GM23248 (cell line): ENCODE results near the gene IQCM. TPM values are rescaled to one million over a fixed set of nuclear protein-coding genes. Genes with fewer than 3 reads are reported as not detected.

Experiments
- DNase-seq: peaks from one replicate; pipeline ENCODE4 v3.0.0-alpha.2; 2015
- H2AFZ ChIP-seq: fragments of 200-600 bp; sonication (generic); 2 replicates; pipeline ENCODE4 v1.6.1; 2016; ENCODE audit warnings: antibody characterized with exemption
- H3F3A ChIP-seq: fragments of 200-600 bp; sonication (generic); 2 replicates; pipeline ENCODE4 v1.6.1; 2016; ENCODE audit warnings: mild to moderate bottlenecking, antibody characterized with exemption, mixed run types; ENCODE audit not compliant: insufficient read depth
- H3K27ac ChIP-seq: fragments of 200-600 bp; sonication (generic); 2 replicates; pipeline ENCODE4 v1.5.1; 2016; ENCODE audit warnings: mild to moderate bottlenecking
- H3K27me3 ChIP-seq: fragments of 200-600 bp; sonication (generic); replicated peaks from 2 replicates; pipeline ENCODE4 v1.6.1; 2016; ENCODE audit warnings: mild to moderate bottlenecking; ENCODE audit not compliant: insufficient read depth
- H3K36me3 ChIP-seq: fragments of 200-600 bp; sonication (generic); 2 replicates; pipeline ENCODE4 v1.6.1; 2016; ENCODE audit warnings: low read depth, mild to moderate bottlenecking
- H3K4me1 ChIP-seq: fragments of 200-600 bp; sonication (generic); 2 replicates; pipeline ENCODE4 v1.6.1; 2016; ENCODE audit warnings: mild to moderate bottlenecking; ENCODE audit not compliant: insufficient read depth
- H3K4me2 ChIP-seq: fragments of 200-600 bp; sonication (generic); one replicate; pipeline ENCODE4 v1.6.1; 2016; ENCODE audit warnings: mild to moderate bottlenecking; ENCODE audit not compliant: unreplicated experiment
- H3K4me3 ChIP-seq: fragments of 200-600 bp; sonication (generic); 2 replicates; pipeline ENCODE4 v1.5.1; 2016; ENCODE audit warnings: mild to moderate bottlenecking
- H3K79me2 ChIP-seq: fragments of 200-600 bp; sonication (generic); 2 replicates; pipeline ENCODE4 v1.6.1; 2016; ENCODE audit warnings: mild to moderate bottlenecking; ENCODE audit not compliant: insufficient read depth
- H3K9ac ChIP-seq: fragments of 200-600 bp; sonication (generic); 2 replicates; pipeline ENCODE4 v1.6.1; 2016; ENCODE audit warnings: mild to moderate bottlenecking
- H3K9me2 ChIP-seq: fragments of 200-600 bp; sonication (generic); 2 replicates; pipeline ENCODE4 v1.6.1; 2016; ENCODE audit warnings: mixed run types, mild to moderate bottlenecking, moderate library complexity; ENCODE audit not compliant: insufficient read depth
- H3K9me3 ChIP-seq: fragments of 200-600 bp; sonication (generic); one replicate; pipeline ENCODE4 v1.6.1; 2017; ENCODE audit warnings: low read depth
- H4K20me1 ChIP-seq: fragments of 200-600 bp; sonication (generic); 2 replicates; pipeline ENCODE4 v1.6.0; 2016; ENCODE audit not compliant: insufficient read depth
- EZH2 ChIP-seq: fragments of 200-600 bp; sonication (generic); IDR thresholded peaks from 2 replicates; pipeline ENCODE4 v1.6.1; 2018; ENCODE audit warnings: antibody characterized with exemption, mild to moderate bottlenecking; ENCODE audit not compliant: insufficient read depth, poor library complexity, severe bottlenecking
- EZH2phosphoT487 ChIP-seq: fragments of 200-600 bp; sonication (generic); IDR thresholded peaks from 2 replicates; pipeline ENCODE4 v1.6.1; 2018; ENCODE audit warnings: antibody characterized with exemption, moderate library complexity, mild to moderate bottlenecking, low read depth; ENCODE audit not compliant: insufficient read depth
- WGBS, 2 experiments: methylation state at CpG; one replicate each; pipeline ENCODE4 v1.1.6; 2015 to 2017; ENCODE audit warnings: low lambda C conversion rate in 2 of 2, low coverage in 1 of 2; ENCODE audit errors: missing lambda C conversion rate in 2 of 2; 5-methylcytosine and 5-hydroxymethylcytosine counted together
- in situ Hi-C: fragments of 300-500 bp; cut with MboI; formaldehyde crosslinking; loops from 2 replicates; pipeline ENCODE4 v1.15.0; 2020
- polyA plus RNA-seq: library from polyadenylated mRNA; unstranded; fragments of >200 nt; fragmentation: Nextera tagmentation; extraction: Ambion mirVana; gene quantifications from 2 replicates; pipeline ENCODE4 v1.2.1, GENCODE V29; 2016
- total RNA-seq: library from RNA; depleted of rRNA; stranded (reverse); fragments of >200 nt; shearing (Covaris generic); gene quantifications from 2 replicates; pipeline ENCODE4 v1.2.3, GENCODE V29; 2014; rRNA removed

The IQCM gene, protein sequence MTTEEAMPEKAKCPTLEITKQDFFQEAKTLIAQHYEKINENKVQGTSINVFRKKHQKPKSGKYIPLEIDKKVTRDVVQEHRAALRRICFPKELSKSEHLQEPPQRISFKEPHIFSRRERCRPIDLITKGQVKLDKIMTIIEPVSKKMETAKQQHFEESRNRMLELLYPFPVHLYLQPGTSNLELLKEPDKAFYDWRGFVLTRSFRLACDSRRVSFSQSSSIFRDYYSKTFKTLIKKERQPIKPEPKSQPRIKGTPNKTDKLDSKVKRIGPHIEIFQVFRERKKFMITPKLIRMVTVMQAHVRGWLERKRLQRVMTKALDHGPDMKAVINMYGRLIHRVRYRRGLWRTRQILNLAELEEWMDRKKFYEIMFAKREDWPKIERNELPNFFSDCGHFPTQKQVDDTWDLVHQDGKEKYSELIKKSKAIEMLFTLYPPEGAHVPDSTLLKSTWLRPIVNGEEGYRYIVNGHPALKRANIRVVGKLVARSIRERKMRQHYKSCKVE
- 0.11 TPM in 1 of 2 replicates, not detected in the other for total RNA-seq
- not detected in 2 replicates for polyA plus RNA-seq

DNA sequence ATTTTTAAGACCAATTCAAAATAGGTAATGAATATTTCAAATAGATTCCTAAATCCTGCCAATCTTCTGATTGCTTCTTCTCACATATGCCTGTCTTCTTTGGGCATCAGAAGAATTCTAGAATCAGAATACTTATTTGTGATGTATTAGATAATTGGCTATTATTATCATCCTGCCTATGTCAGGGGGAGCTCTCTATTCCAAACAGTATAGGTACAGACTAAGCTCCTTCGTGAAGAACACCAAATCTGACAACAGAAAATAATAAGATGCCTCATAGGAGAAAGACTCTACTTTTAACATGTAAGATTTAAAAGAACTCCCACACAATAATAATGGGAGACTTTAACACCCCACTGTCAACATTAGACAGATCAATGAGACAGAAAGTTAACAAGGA, at the start of gene IQCM:
IQCM (minus strand) TSS at position 101 of the 400 bp plus-strand sequence. CDS start 73,152 bp downstream, outside the sequence.
- Histone ChIP-seq H3K27me3 (no peaks in the 10 kb centered on the region), H3K4me2 (no peak within 1 kb of the TSS), H4K20me1 (no peaks in the 10 kb centered on the region), H3K79me2 (no peaks in the 10 kb centered on the region), H3K9me3 (no peaks in the 10 kb centered on the region), H3K36me3 (no peaks in the 10 kb centered on the region), H3K9me2 (no peaks in the 10 kb centered on the region), H3K4me3 (no peak within 1 kb of the TSS), H3K9ac (no peak within 1 kb of the TSS), H3F3A (no peaks in the 10 kb centered on the region), H2AFZ (no peak within 1 kb of the TSS), H3K27ac (no peak within 1 kb of the TSS), H3K4me1 (no peaks in the 10 kb centered on the region)
- no peak for DNase-seq
- in situ Hi-C loops, result no loop called here
- no peak for TF ChIP-seq EZH2
- no peak for TF ChIP-seq EZH2phosphoT487
- WGBS, 2 experiments, result 75 to 95% methylated on average over 1 of the region's 1 CpG

DNA sequence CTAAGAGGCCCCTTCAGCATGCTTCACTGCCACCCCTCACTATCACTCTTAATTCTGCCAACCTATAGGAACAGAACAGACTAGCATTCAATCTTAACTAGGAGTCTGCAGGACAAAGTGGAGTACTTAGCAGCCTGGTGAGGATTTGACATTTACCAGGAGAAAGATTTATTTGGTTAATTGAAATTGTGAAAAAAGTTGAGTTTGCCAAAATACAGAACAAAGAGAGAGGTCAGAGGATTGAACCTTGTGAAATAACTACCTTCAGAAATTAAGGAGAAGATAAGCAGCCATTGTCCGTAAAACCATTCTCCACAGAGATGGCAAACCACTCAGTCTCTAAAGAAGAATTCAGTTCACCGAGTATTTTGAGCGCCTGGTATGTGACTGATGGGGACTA, 41.8 kb upstream of the IQCM start:
- Histone ChIP-seq H3F3A (no peaks in the 10 kb centered on the region), H2AFZ (no peak overlapping the region), H3K36me3 (no peaks in the 10 kb centered on the region), H3K27ac (no peak overlapping the region), H4K20me1 (no peaks in the 10 kb centered on the region), H3K9ac (no peak overlapping the region), H3K4me1 (no peaks in the 10 kb centered on the region), H3K9me2 (no peaks in the 10 kb centered on the region), H3K9me3 (no peaks in the 10 kb centered on the region), H3K4me2 (no peak overlapping the region), H3K27me3 (no peaks in the 10 kb centered on the region), H3K79me2 (no peaks in the 10 kb centered on the region), H3K4me3 (no peak overlapping the region)
- WGBS, 2 experiments, result 47 to 54% methylated on average over 3 of the region's 3 CpGs
- in situ Hi-C loops, result no loop called here
- no peak for TF ChIP-seq EZH2
- TF ChIP-seq EZH2phosphoT487, result no peak
- no peak for DNase-seq

DNA sequence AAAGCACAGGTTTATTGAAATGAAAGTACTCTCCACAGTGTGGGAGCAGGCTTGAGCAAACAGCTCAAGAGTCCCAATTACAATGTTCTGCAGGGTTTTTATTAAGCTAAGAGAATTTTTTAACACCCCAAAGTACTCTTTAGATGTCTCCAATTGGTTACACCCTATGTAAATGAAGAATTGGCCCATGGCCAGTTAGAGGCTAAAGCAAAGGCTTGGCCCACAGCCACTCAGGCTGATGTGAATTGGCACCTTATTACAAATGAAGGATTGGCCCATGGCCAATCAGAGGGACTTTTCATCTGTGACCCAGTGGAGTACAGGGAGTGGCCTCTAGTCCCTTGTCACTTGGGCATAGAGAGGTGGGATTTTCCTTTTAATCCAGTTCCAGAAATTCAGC, 30.1 kb upstream of the IQCM start:
- H3F3A ChIP-seq, result no peaks in the 10 kb centered on the region
- TF ChIP-seq EZH2phosphoT487, result no peak
- TF ChIP-seq EZH2, result no peak
- H3K4me3 ChIP-seq, result no peak overlapping the region
- no peak overlapping the region for H2AFZ ChIP-seq
- in situ Hi-C loops, result no loop called here
- no peaks in the 10 kb centered on the region for H3K9me3 ChIP-seq
- H3K27me3 ChIP-seq, result no peaks in the 10 kb centered on the region
- no peaks in the 10 kb centered on the region for H3K9me2 ChIP-seq
- no peaks in the 10 kb centered on the region for H3K4me1 ChIP-seq
- H3K9ac ChIP-seq, result no peak overlapping the region
- no peaks in the 10 kb centered on the region for H3K36me3 ChIP-seq
- no peaks in the 10 kb centered on the region for H3K79me2 ChIP-seq
- no peaks in the 10 kb centered on the region for H4K20me1 ChIP-seq
- DNase-seq, result no peak
- no peak overlapping the region for H3K4me2 ChIP-seq
- H3K27ac ChIP-seq, result no peak overlapping the region

DNA sequence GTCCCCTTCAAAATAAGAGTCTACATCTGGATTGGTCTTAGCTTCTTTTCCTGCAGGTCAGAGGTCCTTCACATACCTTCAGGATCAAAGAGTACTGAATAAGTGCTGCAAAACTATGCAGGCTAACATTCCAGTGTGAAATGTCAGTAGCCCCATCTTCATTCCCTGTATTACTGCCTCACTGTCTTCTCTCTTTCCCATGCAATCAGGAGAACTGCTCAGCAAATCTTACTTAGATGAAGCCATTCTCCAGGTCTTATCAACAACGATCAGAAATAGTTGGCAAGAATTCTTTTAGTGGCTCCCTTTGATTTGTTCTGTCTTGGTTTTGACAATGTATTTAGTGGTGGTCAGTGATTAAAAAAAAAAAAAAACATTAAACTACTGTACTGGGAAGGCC, 26.0 kb upstream of the IQCM start:
- no peaks in the 10 kb centered on the region for H3K36me3 ChIP-seq
- no peak overlapping the region for H3K27ac ChIP-seq
- no peak overlapping the region for H3K4me3 ChIP-seq
- H3K9me2 ChIP-seq, result no peaks in the 10 kb centered on the region
- H3K79me2 ChIP-seq, result no peaks in the 10 kb centered on the region
- TF ChIP-seq EZH2phosphoT487 (no peak), EZH2 (no peak)
- WGBS, 2 experiments, result 79 to 89% methylated on average over 1 of the region's 1 CpG
- no peak overlapping the region for H3K9ac ChIP-seq
- H3F3A ChIP-seq, result no peaks in the 10 kb centered on the region
- no peaks in the 10 kb centered on the region for H4K20me1 ChIP-seq
- in situ Hi-C loops, result no loop called here
- no peak overlapping the region for H3K4me2 ChIP-seq
- no peak overlapping the region for H2AFZ ChIP-seq
- DNase-seq, result no peak
- H3K4me1 ChIP-seq, result peaks cover 2% of the 10 kb centered on the region; the same call in 1 of the 2 replicates
- no peaks in the 10 kb centered on the region for H3K9me3 ChIP-seq
- H3K27me3 ChIP-seq, result no peaks in the 10 kb centered on the region
